Cardiac muscle cell (in vitro differentiated cells and primary cell): Measurements from ENCODE around the gene FLYWCH2. TPM values are rescaled to one million over a fixed set of nuclear protein-coding genes. Genes with fewer than 3 reads are reported as not detected.

Experiments
- DNase-seq, 2 donors: peaks; one replicate each; pipeline versions ENCODE4 v3.0.0 to v3.0.0-alpha.2; 2010 to 2017; ENCODE audit warnings: low read depth in 1 of 2, low spot score in 1 of 2
- H3K27ac ChIP-seq: fragments of 200-600 bp; sonication (generic); 2 replicates; pipeline ENCODE4 v1.5.1; 2016
- H3K27me3 ChIP-seq: fragments of 200-600 bp; sonication (generic); 2 replicates; pipeline ENCODE4 v1.6.0; 2016; ENCODE audit warnings: control low read depth
- H3K36me3 ChIP-seq: fragments of 200-600 bp; sonication (generic); 2 replicates; pipeline ENCODE4 v1.5.1; 2016; ENCODE audit warnings: control low read depth
- H3K4me1 ChIP-seq: fragments of 200-600 bp; sonication (generic); 2 replicates; pipeline ENCODE4 v1.8.1; 2017; ENCODE audit warnings: low read depth, mild to moderate bottlenecking, mixed run types
- H3K4me3 ChIP-seq: fragments of 200-600 bp; sonication (generic); 2 replicates; pipeline ENCODE4 v1.5.1; 2016; ENCODE audit warnings: mild to moderate bottlenecking
- H3K9me3 ChIP-seq: fragments of 200-600 bp; sonication (generic); 2 replicates; pipeline ENCODE4 v1.5.1; 2017; ENCODE audit warnings: low read depth, mild to moderate bottlenecking, control low read depth
- CTCF ChIP-seq: IDR thresholded peaks from 2 replicates; pipeline ENCODE4 v1.5.1; 2012; ENCODE audit warnings: low read depth, mild to moderate bottlenecking, low read length
- polyA plus RNA-seq: library from polyadenylated mRNA; unstranded; fragments of >200 nt; fragmentation: Nextera tagmentation; extraction: Ambion mirVana; gene quantifications from 2 replicates; pipeline ENCODE4 v1.2.1, GENCODE V29; 2016
- total RNA-seq: library from RNA; depleted of rRNA; stranded (reverse); fragments of >200 nt; gene quantifications from 2 replicates; pipeline ENCODE4 v1.2.3, GENCODE V29; 2016

FLYWCH2 gene
- total RNA-seq (134 and 148 TPM in 2 replicates), polyA plus RNA-seq (59.2 and 66.1 TPM in 2 replicates)

- no peaks in the 10 kb centered on the region for H3K36me3 ChIP-seq
- peak within 1 kb of the TSS; percentile 78 for H3K27ac ChIP-seq
- no peak for TF ChIP-seq CTCF
- peak; percentile 98 to 99 for DNase-seq
- H3K9me3 ChIP-seq, result no peaks in the 10 kb centered on the region
- no peaks in the 10 kb centered on the region for H3K27me3 ChIP-seq
- H3K4me1 ChIP-seq, result no peaks in the 10 kb centered on the region
- peak within 1 kb of the TSS; percentile 59 for H3K4me3 ChIP-seq
These were observed at the start of gene FLYWCH2 for GRCh38 chr16:2882650-2883457. TSS of gene FLYWCH2 (plus strand) at chr16:2883215. CDS start at chr16:2896450, 13,235 bp downstream.

DNA sequence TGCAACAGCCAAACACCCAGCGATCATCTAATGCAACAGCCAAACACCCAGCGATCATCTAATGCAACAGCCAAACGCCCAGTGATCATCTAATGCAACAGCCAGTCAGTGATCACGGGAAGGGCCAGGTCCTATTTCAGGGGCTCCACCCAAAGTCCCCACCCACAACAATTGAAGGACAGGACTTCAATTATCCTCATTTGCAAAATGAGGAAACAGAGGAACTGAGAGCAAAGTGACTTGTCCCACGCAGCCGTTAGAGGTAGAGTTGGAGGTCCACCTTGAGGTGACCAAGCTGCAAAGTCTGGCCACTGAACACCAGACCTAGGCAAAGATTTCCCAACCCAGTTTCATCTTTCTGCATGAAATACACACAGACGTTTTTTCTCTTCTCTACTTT lies 49.2 kb upstream of the FLYWCH2 start:
- H3K4me1 ChIP-seq, result no peaks in the 10 kb centered on the region
- no peak overlapping the region for H3K4me3 ChIP-seq
- H3K27ac ChIP-seq, result no peak overlapping the region
- no peaks in the 10 kb centered on the region for H3K9me3 ChIP-seq
- no peak for TF ChIP-seq CTCF
- H3K36me3 ChIP-seq, result no peaks in the 10 kb centered on the region
- H3K27me3 ChIP-seq, result no peaks in the 10 kb centered on the region
- no peak for DNase-seq

- H3K27ac ChIP-seq, result no peak overlapping the region
- H3K27me3 ChIP-seq, result no peaks in the 10 kb centered on the region
- H3K4me3 ChIP-seq, result no peak overlapping the region
- H3K36me3 ChIP-seq, result no peaks in the 10 kb centered on the region
- no peak for DNase-seq
- no peak for TF ChIP-seq CTCF
- H3K9me3 ChIP-seq, result no peaks in the 10 kb centered on the region
- H3K4me1 ChIP-seq, result no peaks in the 10 kb centered on the region
These were observed 48.0 kb upstream of the FLYWCH2 start for GRCh38 chr16:2834968-2835367.

- H3K4me1 ChIP-seq, result no peaks in the 10 kb centered on the region
- no peak for TF ChIP-seq CTCF
- DNase-seq, result peak; percentile 15 to 97
- H3K9me3 ChIP-seq, result no peaks in the 10 kb centered on the region
- no peaks in the 10 kb centered on the region for H3K36me3 ChIP-seq
- no peaks in the 10 kb centered on the region for H3K27me3 ChIP-seq
- no peak overlapping the region for H3K4me3 ChIP-seq
- H3K27ac ChIP-seq, result no peak overlapping the region
These were observed 47.1 kb upstream of the FLYWCH2 start for GRCh38 chr16:2835638-2836493.

DNA sequence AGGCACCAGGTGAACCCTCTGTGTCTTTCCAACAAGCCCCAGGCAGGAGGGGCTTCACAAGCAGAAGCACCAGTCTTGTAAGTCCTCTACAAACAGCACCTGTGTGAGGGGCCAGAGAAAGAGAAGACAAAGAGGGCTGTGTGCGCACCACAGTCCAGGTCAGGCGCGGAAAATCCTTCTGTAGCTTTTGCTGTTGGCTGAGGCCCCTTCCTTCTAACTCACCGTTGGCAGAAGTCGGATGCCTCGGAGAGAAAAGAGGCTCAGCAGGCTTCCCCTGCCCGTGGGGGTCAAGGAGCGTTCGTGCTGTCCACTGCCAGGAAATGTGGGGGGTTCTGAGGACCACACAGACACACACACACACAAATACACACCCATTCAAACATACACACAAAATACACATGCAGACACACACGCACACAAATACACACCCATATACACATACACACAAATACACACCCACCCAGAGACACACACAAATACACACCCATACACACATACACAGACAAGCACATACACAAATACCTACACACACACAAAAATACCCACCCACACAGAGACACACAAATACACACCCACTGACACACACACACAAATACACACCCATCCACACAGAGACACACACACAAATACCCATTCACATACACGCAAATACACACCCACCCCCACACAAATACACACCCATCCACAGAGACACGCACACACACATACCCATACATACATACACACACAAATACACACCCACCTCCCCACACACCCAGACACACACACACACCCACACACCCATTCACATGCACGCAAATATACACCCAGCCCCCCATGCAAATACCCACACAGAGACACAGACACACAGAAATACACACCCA lies 46.1 kb upstream of the FLYWCH2 start:
- H3K27me3 ChIP-seq, result no peaks in the 10 kb centered on the region
- no peak for TF ChIP-seq CTCF
- H3K36me3 ChIP-seq, result no peaks in the 10 kb centered on the region
- DNase-seq, result no peak
- no peak overlapping the region for H3K27ac ChIP-seq
- no peak overlapping the region for H3K4me3 ChIP-seq
- H3K4me1 ChIP-seq, result no peaks in the 10 kb centered on the region
- H3K9me3 ChIP-seq, result no peaks in the 10 kb centered on the region
